Measurements from ENCODE around the gene SIK2.
"Not testable (repeated sequence)": the region's sequence is repeated elsewhere in the genome, so short reads cannot be mapped to it uniquely, and the experiment has no call there.

Gene SIK2

DNA sequence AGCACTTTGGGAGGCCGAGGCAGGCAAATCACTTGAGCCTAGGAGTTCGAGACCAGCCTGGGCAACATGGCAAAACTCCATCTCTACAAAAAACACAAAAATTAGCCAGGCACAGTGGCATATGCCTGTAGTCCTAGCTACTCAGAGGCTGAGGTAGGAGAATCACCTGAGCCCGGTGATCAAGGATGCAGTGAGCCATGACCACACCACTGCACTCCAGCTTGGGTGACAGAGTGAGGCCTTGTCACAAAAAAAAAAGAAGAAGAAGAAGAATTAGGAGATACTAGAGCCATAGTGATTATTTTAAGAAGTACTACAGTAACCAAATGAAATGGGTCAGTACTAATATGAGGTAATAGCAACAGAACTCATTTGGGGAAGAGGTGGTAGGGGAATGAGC is 56.2 kb downstream of the SIK2 start:
- DNase-seq (ENCODE audit: low read depth, low spot score) = not testable (repeated sequence)

DNA sequence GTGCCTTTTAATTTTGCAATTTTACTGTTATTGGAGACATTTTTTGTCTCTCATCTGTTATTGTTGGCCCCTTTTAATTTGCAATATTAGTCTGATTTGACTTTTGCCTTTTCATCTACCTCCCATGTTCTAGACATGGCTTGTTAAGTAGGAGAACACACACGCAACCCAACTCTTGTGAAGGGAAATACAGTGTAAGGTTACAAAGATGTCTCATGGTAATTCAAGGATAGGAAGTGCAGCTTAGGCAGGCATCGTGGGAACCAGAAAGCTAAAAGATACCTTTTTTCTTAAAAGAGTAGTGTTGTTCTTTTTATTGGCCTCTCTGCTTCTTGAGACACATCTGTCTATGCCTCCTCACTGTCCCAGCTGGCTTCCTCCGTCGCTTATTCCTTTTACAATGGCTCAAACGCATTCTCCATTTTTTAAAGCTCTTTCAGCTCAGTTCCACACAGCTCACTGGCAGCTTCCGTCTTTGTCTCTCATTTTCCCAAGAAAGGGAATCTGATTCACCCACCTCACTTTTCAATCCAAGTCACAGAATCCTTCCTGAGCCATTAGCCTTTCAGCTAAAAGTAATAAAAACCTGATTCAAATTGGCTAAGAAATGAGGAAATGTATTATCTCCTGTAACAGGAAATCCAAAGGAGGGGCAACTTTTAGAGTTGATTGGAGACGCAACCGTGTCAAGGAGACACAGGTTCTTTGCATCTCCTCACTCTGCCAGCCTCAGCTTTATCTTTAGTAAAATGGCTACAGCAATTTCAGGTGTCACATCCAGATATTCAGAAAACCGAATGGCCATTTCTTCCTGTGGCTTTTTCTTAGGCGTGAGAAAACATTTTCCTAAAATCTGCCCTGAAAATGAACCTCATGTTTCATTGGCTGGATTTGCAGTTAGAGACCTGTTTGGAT is 57.2 kb downstream of the SIK2 start:
- no peak for DNase-seq (ENCODE audit: low read depth, low spot score)

DNA sequence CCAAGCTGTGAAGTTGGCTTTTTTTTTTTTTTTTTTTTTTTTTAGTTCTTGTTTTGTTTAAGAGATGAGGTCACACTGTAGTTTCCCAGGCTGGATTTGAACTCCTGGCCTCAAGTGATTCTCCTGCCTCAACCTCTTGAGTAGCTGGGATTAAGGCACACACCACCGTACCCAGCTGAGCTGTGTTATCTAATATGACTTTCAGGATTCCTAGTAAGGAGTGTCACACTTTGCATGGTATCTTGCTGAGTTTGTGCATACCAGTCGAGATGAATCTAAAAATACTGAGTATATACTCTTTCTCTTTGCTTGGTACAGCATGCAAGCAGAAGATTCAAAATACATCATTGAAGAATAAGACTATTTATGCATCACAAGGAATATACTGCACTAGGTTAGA is 58.6 kb downstream of the SIK2 start:
- DNase-seq (ENCODE audit: low read depth, low spot score) = no peak

DNA sequence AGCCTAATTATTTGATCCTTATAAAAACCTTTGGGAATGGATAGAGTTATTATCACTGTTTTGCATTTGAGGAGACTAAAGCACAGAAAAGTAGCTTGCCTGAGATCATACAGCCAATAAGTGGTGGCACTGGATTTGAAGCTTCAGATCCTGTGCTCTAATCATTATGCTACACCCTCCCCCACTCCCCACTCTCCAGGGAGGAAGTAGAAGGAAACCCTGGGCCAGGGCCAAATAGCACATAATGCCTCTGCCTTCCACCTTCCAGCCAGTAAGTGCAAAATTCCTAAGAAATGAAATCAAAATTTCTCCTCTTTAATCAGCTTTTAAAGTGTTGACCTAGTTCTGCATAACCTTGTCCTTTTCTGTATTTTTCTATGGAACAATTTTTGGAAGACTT is 61.6 kb downstream of the SIK2 start:
- peak; percentile 54 for DNase-seq (ENCODE audit: low read depth, low spot score)

DNA sequence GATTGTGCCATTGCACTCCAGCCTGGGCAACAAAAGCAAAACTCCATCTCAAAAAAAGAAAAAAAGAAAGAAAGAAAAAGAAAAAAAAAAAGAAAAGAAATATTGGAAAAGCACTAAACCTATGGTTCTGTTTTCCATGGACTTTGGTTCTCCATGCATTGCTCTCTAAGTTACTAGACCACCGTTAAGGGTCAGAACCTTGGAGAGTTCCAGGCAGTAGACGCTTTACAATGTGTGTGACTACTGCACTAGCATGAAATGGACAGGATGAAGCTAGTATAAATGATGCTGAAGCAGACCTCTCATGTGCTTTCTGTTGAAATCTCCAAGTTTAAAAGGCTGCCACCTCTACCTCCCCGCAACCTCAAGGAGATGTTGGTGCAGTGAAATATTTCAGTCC is 63.5 kb downstream of the SIK2 start:
- DNase-seq (ENCODE audit: low read depth, low spot score) = peak; percentile 74

DNA sequence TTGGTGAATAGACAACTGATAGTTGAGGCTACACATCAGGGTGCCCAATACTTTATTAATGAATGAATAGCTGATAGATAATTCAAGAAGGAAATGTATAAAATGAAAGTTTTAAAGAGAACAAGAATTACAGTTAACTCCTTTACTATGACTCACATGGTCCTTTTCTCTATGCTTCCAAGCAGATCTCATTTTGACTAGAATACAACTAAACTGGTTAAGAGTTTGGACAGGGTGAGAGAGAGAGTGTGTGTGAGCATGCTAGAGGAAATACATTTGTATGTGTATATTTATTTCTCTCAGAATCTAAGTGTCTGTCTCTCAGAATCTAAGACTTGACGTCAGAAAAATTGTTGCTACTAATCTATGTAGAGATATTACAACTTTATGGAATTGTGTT is 66.7 kb downstream of the SIK2 start:
- DNase-seq (ENCODE audit: low read depth, low spot score) = no peak

DNA sequence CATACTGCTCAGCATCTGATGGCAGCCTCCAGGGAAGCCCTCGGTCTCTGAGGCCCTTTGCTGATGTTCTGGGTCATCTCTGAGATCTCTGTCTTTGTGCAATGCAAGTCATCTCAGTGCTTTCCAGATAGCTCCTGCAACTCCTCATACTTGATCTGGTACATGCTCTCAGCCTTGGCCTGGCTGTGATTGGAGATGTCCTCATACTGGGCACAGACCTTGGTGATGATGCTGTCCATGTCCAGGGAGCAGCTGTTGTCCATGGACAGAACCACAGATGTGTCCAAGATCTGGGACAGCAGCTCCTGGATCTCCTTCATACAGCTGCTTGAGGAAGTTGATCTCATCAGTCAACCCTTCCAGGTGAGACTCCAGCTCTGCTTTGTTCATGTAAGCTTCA is 69.1 kb downstream of the SIK2 start:
- no peak for DNase-seq (ENCODE audit: low read depth, low spot score)

DNA sequence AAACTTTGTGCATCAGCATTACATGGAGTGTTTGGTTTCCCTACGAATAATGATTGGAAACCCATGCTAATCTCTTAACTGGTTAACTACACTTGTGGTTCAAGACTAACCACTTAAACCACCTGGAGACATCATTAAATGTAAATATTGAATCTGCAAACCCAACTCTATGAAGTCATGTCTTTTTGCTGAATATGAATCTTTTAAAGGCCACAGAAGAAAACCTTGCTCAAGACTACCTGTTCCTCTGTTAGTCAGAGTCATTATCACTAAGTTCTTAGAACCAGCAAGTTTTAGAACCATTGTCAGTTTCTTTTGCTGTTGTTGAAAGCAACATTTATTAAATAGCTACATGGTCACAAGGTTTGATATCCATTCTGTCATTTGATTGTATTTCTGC is 70.7 kb downstream of the SIK2 start:
- no peak for DNase-seq (ENCODE audit: low read depth, low spot score)

DNA sequence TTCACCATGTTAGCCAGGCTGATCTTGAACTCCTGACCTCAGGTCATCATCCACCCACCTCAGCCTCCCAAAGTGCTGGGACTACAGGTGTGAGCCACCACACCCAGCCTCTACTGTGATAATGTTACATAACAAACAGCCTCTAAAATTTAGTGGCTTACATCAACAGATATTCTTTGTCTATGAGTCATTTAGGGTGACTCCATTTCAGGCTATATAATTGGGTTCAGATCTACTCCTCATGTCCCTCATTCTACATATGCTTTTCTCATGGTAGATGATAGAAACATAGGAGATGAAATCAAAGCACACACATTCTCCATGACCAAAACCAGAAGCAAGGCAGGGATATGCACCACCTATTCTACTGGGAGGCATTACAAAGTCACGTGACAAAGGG is 72.7 kb downstream of the SIK2 start:
- DNase-seq (ENCODE audit: low read depth, low spot score) = no peak

DNA sequence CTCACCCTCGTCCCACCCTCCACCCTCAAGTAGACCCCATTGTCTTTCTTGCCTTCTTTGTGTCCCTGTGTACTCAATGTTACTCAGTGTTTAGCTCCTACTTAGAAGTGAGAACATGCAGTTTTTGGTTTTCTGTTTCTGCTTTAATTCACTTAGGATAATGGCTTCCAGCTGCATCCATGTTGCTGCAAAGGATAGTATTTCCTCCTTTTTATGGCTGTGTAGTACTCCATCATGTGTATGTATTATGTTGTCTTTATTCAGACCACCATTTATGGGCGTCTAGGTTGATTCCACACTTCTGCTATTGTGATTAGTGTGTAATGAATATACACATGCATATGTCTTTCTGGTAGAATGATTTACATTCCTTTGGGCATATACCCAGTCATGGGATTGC is 73.6 kb downstream of the SIK2 start:
- no peak for DNase-seq (ENCODE audit: low read depth, low spot score)

DNA sequence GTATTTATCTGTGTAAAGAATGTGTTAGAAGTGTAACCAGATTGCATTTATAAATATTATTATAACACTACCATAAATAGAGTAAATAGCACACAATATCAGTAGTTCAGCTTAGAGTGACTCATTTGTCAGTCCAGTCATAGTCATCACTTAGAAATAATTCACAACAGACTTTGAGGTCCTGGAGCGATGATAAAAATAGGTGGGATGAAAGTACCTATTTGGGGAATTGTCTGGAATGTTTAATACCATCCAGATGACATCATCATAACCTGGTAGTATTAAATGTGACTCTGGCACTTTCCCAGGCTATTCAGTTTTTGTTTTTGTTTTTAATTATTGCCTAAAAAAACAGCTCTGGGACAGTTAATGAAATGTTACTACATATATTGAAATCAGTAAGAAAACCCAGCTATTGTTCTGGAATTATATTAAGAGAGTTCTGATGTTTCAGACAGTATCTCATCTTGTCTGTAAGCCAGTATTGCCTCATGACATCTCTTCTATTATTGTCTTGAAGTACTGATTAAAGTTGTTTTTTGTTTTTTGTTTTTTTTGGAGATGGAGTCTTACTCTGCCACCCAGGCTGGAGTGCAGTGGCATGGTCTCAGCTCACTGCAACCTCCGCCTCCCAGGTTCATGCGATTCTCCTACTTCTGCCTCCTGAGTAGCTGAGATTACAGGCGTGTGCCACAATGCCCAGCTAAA is 74.8 kb downstream of the SIK2 start:
- DNase-seq (ENCODE audit: low read depth, low spot score) = peak; percentile 32

DNA sequence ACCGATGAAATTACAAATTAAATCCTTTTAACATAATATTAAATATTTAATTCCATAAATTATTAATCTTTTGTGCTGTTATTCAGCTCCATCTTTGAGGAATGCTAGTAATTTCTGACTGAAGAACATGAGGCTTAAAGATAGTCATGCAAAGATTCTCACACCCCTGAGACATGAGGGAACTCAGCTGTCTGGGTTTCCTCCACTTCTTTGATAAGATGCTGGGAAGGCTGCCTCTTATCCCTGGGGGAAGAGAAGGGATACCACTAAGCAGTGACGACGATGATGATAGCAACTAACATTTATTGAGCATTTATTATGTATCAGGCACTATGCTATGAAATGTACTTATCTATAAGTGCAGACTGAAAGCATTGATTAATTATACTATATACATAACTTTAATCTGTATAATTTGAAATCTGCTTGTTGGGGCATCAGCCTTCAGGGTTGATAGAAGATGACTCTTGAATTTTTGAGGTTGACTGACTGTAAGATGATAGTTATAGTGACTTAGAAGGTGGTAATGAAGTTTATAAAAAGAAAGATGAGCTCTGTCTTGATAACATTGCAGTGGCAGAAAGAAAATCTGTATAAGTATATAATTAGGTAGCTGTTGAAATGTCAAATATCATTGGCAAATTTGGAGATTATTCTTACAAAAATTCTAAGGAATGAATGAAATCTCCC is 78.4 kb downstream of the SIK2 start:
- DNase-seq (ENCODE audit: low read depth, low spot score) = no peak

DNA sequence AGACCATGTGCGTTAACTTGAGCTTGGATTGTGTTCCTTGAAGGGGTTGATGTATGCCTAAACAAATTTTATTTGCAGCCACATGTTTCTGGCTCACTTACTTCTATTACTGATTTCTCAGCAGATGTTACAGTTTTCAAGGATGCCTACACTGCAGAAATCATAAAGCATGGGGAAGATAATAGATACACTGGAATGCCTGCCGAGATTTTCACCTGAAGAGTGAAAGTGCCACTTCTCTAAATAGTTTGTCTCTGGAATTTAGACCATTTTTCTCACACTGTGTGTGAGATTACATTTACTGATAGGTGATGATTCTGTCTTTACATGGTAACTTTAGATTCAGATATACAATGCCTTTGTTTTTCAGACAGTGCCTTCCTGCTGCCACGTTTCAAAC is 81.6 kb downstream of the SIK2 start:
- no peak for DNase-seq (ENCODE audit: low read depth, low spot score)

DNA sequence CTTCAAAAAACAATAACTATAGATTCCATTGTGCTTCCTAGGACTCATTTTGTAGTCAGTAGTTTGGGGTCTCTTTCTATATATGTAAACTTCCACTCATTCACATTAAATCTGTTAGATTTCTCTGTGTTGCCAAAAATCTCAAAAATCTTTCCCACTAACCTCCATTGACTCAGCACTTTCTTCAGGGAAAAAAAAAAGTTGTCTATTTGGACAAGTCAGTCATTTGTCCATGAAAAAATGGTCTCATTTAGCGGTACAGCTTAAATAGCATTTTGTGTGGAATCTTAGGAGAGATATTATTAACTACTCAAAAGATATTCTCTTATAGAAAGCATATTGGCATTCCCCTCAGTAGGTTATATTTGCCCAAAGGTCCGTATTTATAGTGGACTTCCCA is 82.0 kb downstream of the SIK2 start:
- DNase-seq (ENCODE audit: low read depth, low spot score) = peak; percentile 46

DNA sequence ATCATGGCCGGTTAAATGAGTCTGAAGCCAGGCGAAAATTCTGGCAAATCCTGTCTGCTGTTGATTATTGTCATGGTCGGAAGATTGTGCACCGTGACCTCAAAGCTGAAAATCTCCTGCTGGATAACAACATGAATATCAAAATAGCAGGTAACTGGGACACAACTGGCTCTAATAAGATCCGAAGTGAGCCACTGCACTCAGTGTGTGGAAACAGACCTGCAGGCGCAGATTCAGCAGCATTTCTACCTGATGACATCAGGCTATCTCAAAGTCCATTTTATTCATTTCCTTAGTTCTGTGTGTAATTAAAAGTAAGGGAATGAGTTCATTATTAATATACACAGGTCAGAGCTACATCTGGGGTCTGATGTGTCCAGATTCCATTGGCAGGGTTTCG is 85.8 kb downstream of the SIK2 start:
- no peak for DNase-seq (ENCODE audit: low read depth, low spot score)

DNA sequence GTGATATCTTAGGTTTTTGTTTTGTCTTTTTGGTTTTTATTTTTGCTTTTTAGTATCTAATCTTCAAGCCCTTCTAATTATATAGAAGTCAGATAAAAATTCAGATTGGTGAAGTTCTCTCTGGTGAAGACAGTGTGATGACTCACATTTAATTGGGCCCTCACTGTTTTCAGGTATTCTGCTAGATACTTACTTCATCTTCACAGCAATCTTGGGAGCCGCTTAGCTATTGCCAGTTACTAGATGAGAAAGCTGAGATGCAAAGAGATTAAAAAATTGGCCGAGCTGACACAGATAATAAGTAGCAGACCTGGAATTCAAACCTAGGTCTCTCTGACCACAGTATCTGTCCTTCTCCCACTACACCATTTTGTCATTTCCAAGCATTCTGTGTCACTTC is 88.9 kb downstream of the SIK2 start:
- DNase-seq (ENCODE audit: low read depth, low spot score) = no peak

DNA sequence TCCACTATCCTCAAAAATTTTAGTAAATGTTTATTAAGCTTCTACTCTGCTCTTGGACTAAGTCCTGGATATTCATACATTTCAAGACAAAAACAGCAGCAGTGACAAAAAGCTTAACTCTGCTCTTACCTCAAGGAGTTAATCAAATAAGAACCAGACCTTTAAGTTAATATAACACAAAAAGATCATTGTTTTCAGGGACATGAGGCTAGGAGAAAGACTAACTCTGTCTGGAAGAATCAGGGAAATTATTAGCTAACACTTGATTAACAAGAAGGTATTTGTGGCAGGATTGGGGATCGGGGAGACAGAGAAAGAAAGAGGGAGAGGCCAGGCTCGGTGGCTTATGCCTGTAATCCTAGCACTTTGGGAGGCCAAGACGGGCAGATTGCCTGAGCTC is 89.5 kb downstream of the SIK2 start:
- DNase-seq (ENCODE audit: low read depth, low spot score) = no peak

DNA sequence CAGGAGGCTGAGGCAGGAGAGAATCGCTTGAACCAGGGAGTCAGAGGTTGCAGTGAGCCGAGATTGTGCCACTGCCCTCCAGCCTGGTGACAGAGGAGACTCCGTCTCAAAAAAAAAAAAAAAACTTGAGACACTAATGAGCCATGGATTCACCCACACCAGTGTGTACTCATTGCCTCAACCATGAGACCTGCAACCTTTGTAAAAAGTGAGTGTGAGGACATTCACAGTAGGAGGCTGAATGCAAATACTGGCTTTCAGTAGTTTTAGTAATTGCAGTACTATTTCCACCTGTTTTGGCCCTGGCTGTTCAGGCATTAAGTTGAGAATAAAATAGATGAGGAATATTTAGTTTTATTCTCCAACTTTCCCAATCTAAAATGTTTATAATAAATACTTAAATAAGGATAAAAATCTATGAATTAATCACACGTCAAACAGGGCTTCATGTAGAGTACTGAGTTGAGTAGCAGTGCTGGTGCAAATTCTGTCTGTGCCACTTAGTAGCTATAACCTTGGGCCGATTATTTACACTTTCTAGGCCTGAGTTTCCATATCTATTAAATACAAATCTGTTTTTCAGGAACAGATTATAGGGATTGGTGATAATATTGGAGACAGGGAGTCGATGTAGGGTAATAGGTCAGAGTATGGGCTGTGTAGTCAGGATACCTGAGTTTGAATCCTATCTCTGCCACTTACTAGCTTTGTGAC is 91.1 kb downstream of the SIK2 start:
- DNase-seq (ENCODE audit: low read depth, low spot score) = no peak

DNA sequence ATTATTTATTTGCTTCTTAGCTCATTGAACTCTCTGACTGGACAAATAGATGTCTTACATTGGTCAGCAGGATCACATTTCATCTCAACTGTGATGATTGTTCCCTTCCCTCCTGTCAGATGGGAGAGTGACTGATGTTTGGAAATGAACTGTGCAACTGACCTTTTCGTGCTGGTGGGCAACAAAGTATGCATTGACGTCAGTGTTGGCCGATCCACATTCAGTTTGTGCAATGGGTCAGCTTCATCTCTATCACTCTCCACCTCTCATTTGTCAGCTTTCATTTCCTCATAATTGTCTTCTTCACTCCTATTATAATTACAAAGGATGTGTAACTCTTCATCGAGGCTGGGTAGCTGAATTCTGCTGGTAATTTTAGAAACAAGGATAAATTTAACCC is 92.6 kb downstream of the SIK2 start:
- DNase-seq (ENCODE audit: low read depth, low spot score) = peak; percentile 87

DNA sequence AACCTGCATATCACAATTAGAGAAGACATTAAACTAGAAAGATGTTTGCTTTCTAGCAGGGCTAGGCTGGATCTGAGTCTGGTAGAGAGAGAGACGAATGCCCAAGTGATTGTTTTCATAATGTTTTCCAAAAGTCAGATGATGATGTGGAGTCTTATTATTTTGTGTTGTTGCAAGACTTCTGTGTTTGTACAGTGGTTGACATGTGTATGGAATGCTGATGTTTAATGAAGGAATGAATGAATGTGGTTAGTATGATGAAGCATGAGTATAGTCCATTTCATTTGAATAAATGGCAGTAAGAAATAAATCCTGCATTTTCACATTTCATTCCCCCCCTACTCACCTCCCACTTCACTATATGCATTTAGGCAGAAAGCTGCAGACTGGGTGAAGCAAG is 94.3 kb downstream of the SIK2 start:
- peak; percentile 39 for DNase-seq (ENCODE audit: low read depth, low spot score)

DNA sequence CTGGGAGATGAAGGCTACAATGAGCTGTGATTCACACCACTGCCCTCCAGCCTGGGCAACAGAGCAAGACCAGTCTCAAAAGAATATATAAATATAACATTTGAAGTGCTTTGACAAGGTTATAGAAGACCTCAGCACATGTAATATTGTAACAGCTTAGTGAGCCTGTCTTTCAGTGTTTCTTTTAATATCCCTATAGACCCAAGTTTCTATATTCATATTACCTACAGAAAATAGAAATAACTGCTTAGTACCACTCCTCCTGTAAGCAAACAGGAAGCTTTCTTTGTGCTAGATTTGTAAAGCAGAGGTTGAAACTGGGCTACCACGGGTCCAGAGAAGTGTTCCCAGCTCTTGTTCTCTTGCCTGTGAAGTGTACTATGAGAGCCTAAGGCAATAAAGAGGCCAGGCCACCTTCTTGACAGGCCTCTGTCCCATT is 95.7 kb downstream of the SIK2 start:
- no peak for DNase-seq (ENCODE audit: low read depth, low spot score)

All from astrocyte of the hippocampus (primary cell).